Stimulated activated effector memory CD8-positive, alpha-beta T cell treated with anti-CD3 and anti-CD28 coated beads, Interleukin-12 subunit alpha, Interleukin-12 subunit beta, amount 100 ng/mL, for 72 hours (primary cell): ENCODE data around the gene CTNNA2.

Experiments used
- ATAC-seq: fragments of 150-1000 bp; cut with Tn5 transposase; 2 replicates; pipeline ENCODE4 v1.10.0; 2021
- DNase-seq, 2 donors: peaks; one replicate each; pipeline ENCODE4 v3.0.0; 2021 to 2022; ENCODE audit warnings: low spot score in 2 of 2
- H3K27ac Mint-ChIP-seq: one replicate; pipeline ENCODE4 v1.8.0; 2022; ENCODE audit warnings: mild to moderate bottlenecking, mixed read lengths
- H3K36me3 Mint-ChIP-seq: one replicate; pipeline ENCODE4 v1.8.0; 2022; ENCODE audit warnings: mild to moderate bottlenecking, mixed read lengths
- H3K4me1 Mint-ChIP-seq: one replicate; pipeline ENCODE4 v1.8.0; 2022; ENCODE audit warnings: mixed read lengths
- H3K4me3 Mint-ChIP-seq: one replicate; pipeline ENCODE4 v1.8.0; 2022; ENCODE audit warnings: mild to moderate bottlenecking, mixed read lengths
- H3K9me3 Mint-ChIP-seq: one replicate; pipeline ENCODE4 v1.8.0; 2022; ENCODE audit warnings: mixed read lengths

The CTNNA2 gene

GRCh38 chr2:80292474-80292873 lies 779.6 kb downstream of the CTNNA2 start:
- Mint-ChIP-seq H3K9me3 (peaks cover 20% of the 10 kb centered on the region), H3K4me1 (no peaks in the 10 kb centered on the region), H3K36me3 (no peaks in the 10 kb centered on the region), H3K4me3 (no peak overlapping the region), H3K27ac (no peak overlapping the region)
- ATAC-seq (no peak), DNase-seq (no peak)

- H3K4me1 Mint-ChIP-seq = no peaks in the 10 kb centered on the region
Observed at GRCh38 chr2:80293039-80293438, 780.2 kb downstream of the CTNNA2 start.

DNA sequence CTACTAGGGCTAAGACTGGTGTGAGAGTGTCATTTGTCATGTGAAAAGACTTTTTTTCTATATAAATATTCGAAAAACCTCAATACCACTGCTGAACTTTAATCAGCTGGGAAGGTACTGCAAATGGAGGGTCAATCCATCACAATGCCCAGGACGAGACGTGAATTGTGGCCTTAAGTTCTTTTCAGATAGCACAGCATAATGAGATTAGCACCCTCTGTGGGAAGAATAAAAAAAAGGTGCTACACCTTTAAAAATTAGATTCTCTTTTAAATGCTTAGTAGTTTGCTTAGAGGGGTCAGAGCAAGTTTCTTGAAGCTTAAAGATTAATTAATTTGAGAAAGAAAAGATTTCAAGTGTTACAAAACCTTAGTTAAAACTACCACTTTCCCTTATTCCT lies 786.1 kb downstream of the CTNNA2 start:
- H3K4me1 Mint-ChIP-seq = no peaks in the 10 kb centered on the region
- no peak for ATAC-seq
- peaks cover 9% of the 10 kb centered on the region for H3K9me3 Mint-ChIP-seq
- no peak overlapping the region for H3K4me3 Mint-ChIP-seq
- DNase-seq = no peak
- H3K27ac Mint-ChIP-seq = no peak overlapping the region
- no peaks in the 10 kb centered on the region for H3K36me3 Mint-ChIP-seq

More at GRCh38 chr2:80293039-80293438, 780.2 kb downstream of the CTNNA2 start:
- ATAC-seq = no peak
- H3K4me3 Mint-ChIP-seq = no peak overlapping the region
- H3K27ac Mint-ChIP-seq = no peak overlapping the region
- no peak for DNase-seq
- no peaks in the 10 kb centered on the region for H3K36me3 Mint-ChIP-seq
- H3K9me3 Mint-ChIP-seq = peaks cover 20% of the 10 kb centered on the region

- ATAC-seq (no peak), DNase-seq (no peak)
- Mint-ChIP-seq H3K36me3 (no peaks in the 10 kb centered on the region), H3K4me1 (no peaks in the 10 kb centered on the region), H3K4me3 (no peak overlapping the region), H3K9me3 (peaks cover 9% of the 10 kb centered on the region), H3K27ac (no peak overlapping the region)
Observed at GRCh38 chr2:80299661-80300060, 786.8 kb downstream of the CTNNA2 start.

DNA sequence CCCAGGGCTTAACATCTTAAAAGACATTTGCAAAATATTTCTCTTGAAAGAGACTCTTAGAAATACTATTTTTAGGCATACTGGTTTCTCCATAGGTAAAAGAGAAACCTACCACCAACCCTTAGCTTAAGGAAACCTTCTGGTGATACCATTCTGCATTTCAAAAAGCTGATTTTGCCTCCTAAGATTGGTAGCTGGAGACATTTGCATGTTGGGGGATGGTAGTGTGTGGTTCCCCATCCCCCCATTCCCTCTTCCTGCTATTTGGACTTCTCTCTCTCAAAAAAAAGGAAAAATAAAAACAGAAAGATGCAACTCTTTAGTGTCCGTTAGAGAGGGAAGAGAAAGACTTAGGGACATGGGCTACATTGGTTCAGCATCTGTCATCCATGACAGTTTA lies 787.5 kb downstream of the CTNNA2 start:
- H3K4me1 Mint-ChIP-seq = no peaks in the 10 kb centered on the region
- no peaks in the 10 kb centered on the region for H3K36me3 Mint-ChIP-seq
- no peak overlapping the region for H3K4me3 Mint-ChIP-seq
- no peak overlapping the region for H3K27ac Mint-ChIP-seq
- peaks cover 7% of the 10 kb centered on the region for H3K9me3 Mint-ChIP-seq
- DNase-seq (no peak), ATAC-seq (no peak)

DNA sequence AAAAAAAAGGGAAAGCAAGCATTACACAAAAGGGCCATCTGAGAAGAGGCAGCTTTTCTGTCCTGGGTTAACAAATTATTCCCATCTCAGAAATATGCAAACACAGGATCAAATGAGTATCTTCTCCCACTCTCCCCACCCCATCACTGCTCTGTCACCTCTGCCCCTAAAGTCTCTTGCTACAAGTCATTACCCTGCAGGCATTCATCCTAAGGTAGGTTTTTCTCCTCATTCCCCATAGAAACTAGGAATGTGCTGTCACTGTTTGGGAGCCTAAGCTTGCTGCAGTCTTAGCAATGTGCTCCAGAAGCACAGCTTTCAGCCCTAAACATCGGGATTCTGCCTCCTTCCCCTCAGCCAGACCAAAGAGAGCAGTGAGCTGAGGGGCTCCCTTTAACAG lies 788.1 kb downstream of the CTNNA2 start:
- ATAC-seq = no peak
- no peaks in the 10 kb centered on the region for H3K36me3 Mint-ChIP-seq
- no peak overlapping the region for H3K27ac Mint-ChIP-seq
- no peak for DNase-seq
- H3K4me1 Mint-ChIP-seq = no peaks in the 10 kb centered on the region
- peaks cover 4% of the 10 kb centered on the region for H3K9me3 Mint-ChIP-seq
- H3K4me3 Mint-ChIP-seq = no peak overlapping the region

- H3K36me3 Mint-ChIP-seq = no peaks in the 10 kb centered on the region
- H3K4me3 Mint-ChIP-seq = no peak overlapping the region
- no peak overlapping the region for H3K27ac Mint-ChIP-seq
- no peak for DNase-seq
- peaks cover 6% of the 10 kb centered on the region for H3K9me3 Mint-ChIP-seq
- no peak for ATAC-seq
- H3K4me1 Mint-ChIP-seq = no peaks in the 10 kb centered on the region
Observed at GRCh38 chr2:80302001-80302313, 789.1 kb downstream of the CTNNA2 start.

- Mint-ChIP-seq H3K9me3 (peaks cover 6% of the 10 kb centered on the region), H3K36me3 (no peaks in the 10 kb centered on the region), H3K27ac (no peak overlapping the region), H3K4me1 (no peaks in the 10 kb centered on the region), H3K4me3 (no peak overlapping the region)
- DNase-seq (no peak), ATAC-seq (no peak)
Observed at GRCh38 chr2:80302314-80303005, 789.6 kb downstream of the CTNNA2 start.

- DNase-seq = no peak
- Mint-ChIP-seq H3K4me3 (no peak overlapping the region), H3K36me3 (no peaks in the 10 kb centered on the region), H3K9me3 (peaks cover 6% of the 10 kb centered on the region), H3K27ac (no peak overlapping the region), H3K4me1 (no peaks in the 10 kb centered on the region)
- ATAC-seq = no peak
Observed at GRCh38 chr2:80303006-80303908, 790.4 kb downstream of the CTNNA2 start.

DNA sequence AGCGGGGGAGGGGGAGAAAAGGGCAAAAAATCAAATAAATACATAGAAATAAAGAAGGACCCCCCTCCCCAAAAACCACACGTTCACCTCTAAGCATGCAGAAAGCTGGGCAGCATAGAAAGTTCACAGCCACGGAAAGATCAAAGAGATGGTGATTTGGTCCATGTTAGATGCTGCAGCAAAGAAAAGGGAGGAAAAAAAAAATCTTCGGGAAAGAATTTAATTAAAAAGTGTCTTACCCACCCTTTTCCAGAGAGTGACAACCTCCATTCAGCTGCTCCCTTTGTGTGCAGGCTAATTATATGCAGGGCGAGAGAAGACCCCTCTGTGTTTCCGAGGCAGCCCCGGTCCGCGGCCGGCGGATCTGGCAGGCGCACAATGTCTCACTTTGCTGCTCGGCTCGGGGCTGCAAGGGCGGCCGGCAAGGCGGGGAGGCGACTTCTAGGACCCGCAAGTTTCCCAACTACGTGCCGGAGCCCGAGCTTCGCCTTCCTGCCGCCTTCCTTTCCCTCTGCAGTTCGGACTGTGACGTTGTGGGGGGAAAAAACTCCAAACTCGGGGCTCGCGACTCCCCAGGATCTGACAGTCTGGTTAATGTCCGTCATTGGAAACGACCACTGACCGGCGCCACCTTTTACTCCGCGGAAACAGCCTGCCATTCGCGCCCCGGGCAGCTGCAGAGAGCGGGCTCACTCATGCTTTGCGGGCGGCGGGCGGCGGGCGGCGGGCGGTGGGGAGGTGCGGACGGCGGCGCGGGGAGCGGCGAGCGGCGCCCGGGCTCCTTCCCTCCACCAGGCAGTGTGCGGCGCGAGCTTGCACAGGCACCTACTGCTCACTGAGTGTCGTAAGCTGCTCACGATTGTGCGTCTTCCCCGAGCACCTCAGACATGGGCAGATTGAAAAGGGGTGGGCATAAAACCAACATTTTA lies 791.3 kb downstream of the CTNNA2 start, which contains the start of gene LRRTM1:
Gene LRRTM1 (minus strand): TSS at position 844 of the 929 bp plus-strand sequence. CDS start 933 bp downstream, outside the sequence.
- no peaks in the 10 kb centered on the region for H3K36me3 Mint-ChIP-seq
- no peak for DNase-seq
- H3K4me3 Mint-ChIP-seq = no peak within 1 kb of the TSS

DNA sequence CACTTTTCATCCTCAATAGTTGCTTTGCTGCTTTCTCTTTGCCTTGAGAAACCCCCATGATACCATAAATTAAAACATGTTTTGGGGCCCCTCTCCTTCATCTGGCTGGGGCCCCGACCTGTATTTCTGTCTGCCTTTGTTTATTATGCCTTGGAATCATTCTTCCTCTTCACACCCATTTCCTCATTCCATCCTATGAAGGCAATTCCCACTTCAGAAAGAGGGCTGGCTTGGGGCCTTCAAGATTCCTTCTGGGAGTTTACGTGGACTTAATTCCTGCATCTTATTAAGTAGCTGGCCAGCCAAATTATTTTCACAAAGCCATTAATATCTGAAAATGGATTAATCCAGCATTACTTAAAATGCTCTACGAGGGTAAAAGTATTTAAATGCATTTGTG lies 798.5 kb downstream of the CTNNA2 start:
- no peak overlapping the region for H3K27ac Mint-ChIP-seq

More for the DNA sequence above, 791.3 kb downstream of the CTNNA2 start, which contains the start of gene LRRTM1:
- Mint-ChIP-seq H3K27ac (no peak within 1 kb of the TSS), H3K9me3 (peaks cover 6% of the 10 kb centered on the region), H3K4me1 (no peaks in the 10 kb centered on the region)
- no peak for ATAC-seq

GRCh38 chr2:80312282-80312839 lies 799.5 kb downstream of the CTNNA2 start:
- DNase-seq (no peak), ATAC-seq (no peak)
- H3K9me3 Mint-ChIP-seq = peaks cover 17% of the 10 kb centered on the region
- no peaks in the 10 kb centered on the region for H3K4me1 Mint-ChIP-seq
- no peaks in the 10 kb centered on the region for H3K36me3 Mint-ChIP-seq
- no peak overlapping the region for H3K27ac Mint-ChIP-seq
- no peak overlapping the region for H3K4me3 Mint-ChIP-seq

More for the DNA sequence above, 798.5 kb downstream of the CTNNA2 start:
- no peak for DNase-seq
- no peak for ATAC-seq
- Mint-ChIP-seq H3K36me3 (no peaks in the 10 kb centered on the region), H3K4me1 (no peaks in the 10 kb centered on the region), H3K4me3 (no peak overlapping the region), H3K9me3 (peaks cover 15% of the 10 kb centered on the region)

DNA sequence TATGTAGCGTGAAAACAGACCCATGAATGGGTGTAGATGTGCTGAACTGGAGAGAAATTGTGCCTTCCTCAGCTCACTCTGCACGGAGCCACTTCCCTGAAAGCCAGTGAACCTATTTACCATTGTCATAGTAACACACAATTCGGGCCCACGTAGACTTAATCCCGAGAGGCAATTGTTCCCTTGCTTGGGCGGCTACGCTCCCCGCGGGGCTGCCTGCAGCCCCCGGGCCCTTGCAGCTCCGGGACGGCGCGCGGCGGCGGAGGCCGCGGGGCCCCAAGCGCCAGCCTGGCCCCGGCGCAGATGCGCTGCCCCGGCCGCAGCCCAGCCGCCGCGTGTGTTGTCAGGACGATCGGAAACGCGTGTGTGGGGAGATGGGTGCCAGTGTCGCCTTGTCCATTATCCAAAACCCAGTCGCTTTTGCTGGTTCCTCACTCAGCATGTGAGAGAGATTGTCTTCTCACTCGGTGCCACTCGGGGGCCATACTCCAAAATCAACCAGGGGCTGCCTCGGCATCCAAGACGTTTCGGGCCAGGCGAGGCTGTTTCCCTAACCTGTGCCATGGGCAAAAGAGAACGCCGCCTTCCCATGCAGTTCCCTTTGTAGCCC lies 809.6 kb downstream of the CTNNA2 start:
- ATAC-seq (no peak), DNase-seq (no peak)
- H3K4me1 Mint-ChIP-seq = no peaks in the 10 kb centered on the region
- no peak overlapping the region for H3K4me3 Mint-ChIP-seq
- H3K27ac Mint-ChIP-seq = no peak overlapping the region
- H3K9me3 Mint-ChIP-seq = peaks cover 9% of the 10 kb centered on the region
- no peaks in the 10 kb centered on the region for H3K36me3 Mint-ChIP-seq

DNA sequence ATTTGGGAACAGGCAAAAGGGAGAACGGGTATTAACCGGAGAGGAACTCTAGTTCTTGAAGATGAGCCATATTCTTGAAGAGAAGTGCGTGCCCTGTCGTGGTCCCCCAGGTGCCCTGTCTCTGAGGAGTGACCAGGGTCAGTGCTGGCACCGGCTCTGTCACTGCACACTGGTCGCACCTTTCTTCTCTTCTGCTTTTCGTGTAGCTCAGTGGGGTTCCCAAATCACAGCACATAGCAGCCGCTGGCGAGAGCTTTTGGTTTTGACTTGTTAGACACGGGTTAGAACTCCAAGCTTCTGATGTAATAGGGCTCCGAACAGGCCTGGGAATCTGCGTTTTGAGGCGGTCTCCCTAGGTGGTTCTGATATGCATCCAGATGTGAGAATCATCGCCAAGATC lies 810.1 kb downstream of the CTNNA2 start:
- no peak for DNase-seq
- no peak overlapping the region for H3K27ac Mint-ChIP-seq
- no peaks in the 10 kb centered on the region for H3K4me1 Mint-ChIP-seq
- H3K4me3 Mint-ChIP-seq = no peak overlapping the region
- peaks cover 4% of the 10 kb centered on the region for H3K9me3 Mint-ChIP-seq
- no peak for ATAC-seq
- H3K36me3 Mint-ChIP-seq = no peaks in the 10 kb centered on the region
